Measurements from ENCODE around the gene MINDY2.
"Not testable (repeated sequence)": the region's sequence is repeated elsewhere in the genome, so short reads cannot be mapped to it uniquely, and the experiment has no call there.

Gene MINDY2

GRCh38 chr15:58830556-58830955, 59.5 kb downstream of the MINDY2 start:
- no peak overlapping the region for H3K4me3 ChIP-seq (ENCODE audit: low read depth, low read length)
- no peak overlapping the region for H3K27ac ChIP-seq (ENCODE audit: low read depth, low read length)
- no peaks in the 10 kb centered on the region for H3K79me2 ChIP-seq (ENCODE audit: control insufficient read depth, insufficient read depth, low read length, unreplicated experiment)
- no peaks in the 10 kb centered on the region for H3K27me3 ChIP-seq (ENCODE audit: insufficient read depth, low read length)
- H3K4me1 ChIP-seq (ENCODE audit: control insufficient read depth, insufficient read depth, low read length, unreplicated experiment) = no peaks in the 10 kb centered on the region
- H2AFZ ChIP-seq (ENCODE audit: low read length, unreplicated experiment) = no peak overlapping the region
- H3K36me3 ChIP-seq (ENCODE audit: insufficient read depth, low read length) = no peaks in the 10 kb centered on the region

GRCh38 chr15:58833681-58834426, 62.8 kb downstream of the MINDY2 start:
- not testable (repeated sequence) for H3K4me3 ChIP-seq (ENCODE audit: low read depth, low read length); H3K27me3 ChIP-seq (ENCODE audit: insufficient read depth, low read length); H3K36me3 ChIP-seq (ENCODE audit: insufficient read depth, low read length); H3K79me2 ChIP-seq (ENCODE audit: control insufficient read depth, insufficient read depth, low read length, unreplicated experiment); H3K27ac ChIP-seq (ENCODE audit: low read depth, low read length); H2AFZ ChIP-seq (ENCODE audit: low read length, unreplicated experiment); H3K4me1 ChIP-seq (ENCODE audit: control insufficient read depth, insufficient read depth, low read length, unreplicated experiment)

GRCh38 chr15:58839485-58839884, 68.4 kb downstream of the MINDY2 start:
- Histone ChIP-seq H3K4me3 (ENCODE audit: low read depth, low read length) (no peak overlapping the region), H3K27me3 (ENCODE audit: insufficient read depth, low read length) (no peaks in the 10 kb centered on the region), H3K4me1 (ENCODE audit: control insufficient read depth, insufficient read depth, low read length, unreplicated experiment) (no peaks in the 10 kb centered on the region), H3K79me2 (ENCODE audit: control insufficient read depth, insufficient read depth, low read length, unreplicated experiment) (no peaks in the 10 kb centered on the region), H3K36me3 (ENCODE audit: insufficient read depth, low read length) (no peaks in the 10 kb centered on the region; the same call in 1 of the 2 replicates), H2AFZ (ENCODE audit: low read length, unreplicated experiment) (no peak overlapping the region), H3K27ac (ENCODE audit: low read depth, low read length) (no peak overlapping the region)

- peak overlapping the region; percentile 39; the same call in 1 of the 2 replicates for H3K27ac ChIP-seq (ENCODE audit: low read depth, low read length)
- H3K4me1 ChIP-seq (ENCODE audit: control insufficient read depth, insufficient read depth, low read length, unreplicated experiment) = no peaks in the 10 kb centered on the region
- H3K4me3 ChIP-seq (ENCODE audit: low read depth, low read length) = no peak overlapping the region
- H3K79me2 ChIP-seq (ENCODE audit: control insufficient read depth, insufficient read depth, low read length, unreplicated experiment) = no peaks in the 10 kb centered on the region
- H3K36me3 ChIP-seq (ENCODE audit: insufficient read depth, low read length) = no peaks in the 10 kb centered on the region; the same call in 1 of the 2 replicates
- no peak overlapping the region for H2AFZ ChIP-seq (ENCODE audit: low read length, unreplicated experiment)
- no peaks in the 10 kb centered on the region for H3K27me3 ChIP-seq (ENCODE audit: insufficient read depth, low read length)
These were observed 68.9 kb downstream of the MINDY2 start for GRCh38 chr15:58840048-58840447.

GRCh38 chr15:58842713-58843396, 71.8 kb downstream of the MINDY2 start:
- Histone ChIP-seq H3K4me1 (ENCODE audit: control insufficient read depth, insufficient read depth, low read length, unreplicated experiment) (no peaks in the 10 kb centered on the region), H3K27ac (ENCODE audit: low read depth, low read length) (no peak overlapping the region), H3K36me3 (ENCODE audit: insufficient read depth, low read length) (peaks cover 5% of the 10 kb centered on the region; the same call in 1 of the 2 replicates), H3K4me3 (ENCODE audit: low read depth, low read length) (no peak overlapping the region), H2AFZ (ENCODE audit: low read length, unreplicated experiment) (no peak overlapping the region), H3K27me3 (ENCODE audit: insufficient read depth, low read length) (no peaks in the 10 kb centered on the region), H3K79me2 (ENCODE audit: control insufficient read depth, insufficient read depth, low read length, unreplicated experiment) (no peaks in the 10 kb centered on the region)

- not testable (repeated sequence) for H3K36me3 ChIP-seq (ENCODE audit: insufficient read depth, low read length); H3K79me2 ChIP-seq (ENCODE audit: control insufficient read depth, insufficient read depth, low read length, unreplicated experiment); H3K4me3 ChIP-seq (ENCODE audit: low read depth, low read length); H3K4me1 ChIP-seq (ENCODE audit: control insufficient read depth, insufficient read depth, low read length, unreplicated experiment); H3K27ac ChIP-seq (ENCODE audit: low read depth, low read length); H3K27me3 ChIP-seq (ENCODE audit: insufficient read depth, low read length); H2AFZ ChIP-seq (ENCODE audit: low read length, unreplicated experiment)
These were observed 80.1 kb downstream of the MINDY2 start for GRCh38 chr15:58851205-58851604.

- Histone ChIP-seq H3K27ac (ENCODE audit: low read depth, low read length) (no peak overlapping the region), H3K4me3 (ENCODE audit: low read depth, low read length) (no peak overlapping the region), H3K79me2 (ENCODE audit: control insufficient read depth, insufficient read depth, low read length, unreplicated experiment) (no peaks in the 10 kb centered on the region), H3K4me1 (ENCODE audit: control insufficient read depth, insufficient read depth, low read length, unreplicated experiment) (no peaks in the 10 kb centered on the region), H3K27me3 (ENCODE audit: insufficient read depth, low read length) (no peaks in the 10 kb centered on the region), H3K36me3 (ENCODE audit: insufficient read depth, low read length) (peaks cover 4% of the 10 kb centered on the region; the same call in 1 of the 2 replicates), H2AFZ (ENCODE audit: low read length, unreplicated experiment) (no peak overlapping the region)
These were observed 81.2 kb downstream of the MINDY2 start for GRCh38 chr15:58852347-58852746.

- Histone ChIP-seq H3K36me3 (ENCODE audit: insufficient read depth, low read length) (no peaks in the 10 kb centered on the region; the same call in none of the 2 replicates), H3K27me3 (ENCODE audit: insufficient read depth, low read length) (no peaks in the 10 kb centered on the region), H3K4me3 (ENCODE audit: low read depth, low read length) (no peak overlapping the region), H3K27ac (ENCODE audit: low read depth, low read length) (no peak overlapping the region), H3K4me1 (ENCODE audit: control insufficient read depth, insufficient read depth, low read length, unreplicated experiment) (no peaks in the 10 kb centered on the region), H3K79me2 (ENCODE audit: control insufficient read depth, insufficient read depth, low read length, unreplicated experiment) (no peaks in the 10 kb centered on the region), H2AFZ (ENCODE audit: low read length, unreplicated experiment) (no peak overlapping the region)
These were observed 83.5 kb downstream of the MINDY2 start for GRCh38 chr15:58854593-58854992.

- no peak overlapping the region for H2AFZ ChIP-seq (ENCODE audit: low read length, unreplicated experiment)
These were observed 85.0 kb downstream of the MINDY2 start for GRCh38 chr15:58856086-58856485.

GRCh38 chr15:58856621-58857020, 85.5 kb downstream of the MINDY2 start:
- H2AFZ ChIP-seq (ENCODE audit: low read length, unreplicated experiment); H3K27ac ChIP-seq (ENCODE audit: low read depth, low read length); H3K36me3 ChIP-seq (ENCODE audit: insufficient read depth, low read length); H3K4me3 ChIP-seq (ENCODE audit: low read depth, low read length); H3K79me2 ChIP-seq (ENCODE audit: control insufficient read depth, insufficient read depth, low read length, unreplicated experiment); H3K27me3 ChIP-seq (ENCODE audit: insufficient read depth, low read length); H3K4me1 ChIP-seq (ENCODE audit: control insufficient read depth, insufficient read depth, low read length, unreplicated experiment): not testable (repeated sequence)

More at GRCh38 chr15:58856086-58856485, 85.0 kb downstream of the MINDY2 start:
- H3K36me3 ChIP-seq (ENCODE audit: insufficient read depth, low read length) = no peaks in the 10 kb centered on the region; the same call in none of the 2 replicates
- no peaks in the 10 kb centered on the region for H3K79me2 ChIP-seq (ENCODE audit: control insufficient read depth, insufficient read depth, low read length, unreplicated experiment)
- no peak overlapping the region for H3K27ac ChIP-seq (ENCODE audit: low read depth, low read length)
- H3K4me1 ChIP-seq (ENCODE audit: control insufficient read depth, insufficient read depth, low read length, unreplicated experiment) = no peaks in the 10 kb centered on the region
- no peaks in the 10 kb centered on the region for H3K27me3 ChIP-seq (ENCODE audit: insufficient read depth, low read length)
- H3K4me3 ChIP-seq (ENCODE audit: low read depth, low read length) = no peak overlapping the region

- H3K36me3 ChIP-seq (ENCODE audit: insufficient read depth, low read length) = no peaks in the 10 kb centered on the region; the same call in 1 of the 2 replicates
- peaks cover 3% of the 10 kb centered on the region for H3K4me1 ChIP-seq (ENCODE audit: control insufficient read depth, insufficient read depth, low read length, unreplicated experiment)
- no peak overlapping the region for H2AFZ ChIP-seq (ENCODE audit: low read length, unreplicated experiment)
- H3K79me2 ChIP-seq (ENCODE audit: control insufficient read depth, insufficient read depth, low read length, unreplicated experiment) = no peaks in the 10 kb centered on the region
- no peaks in the 10 kb centered on the region for H3K27me3 ChIP-seq (ENCODE audit: insufficient read depth, low read length)
- H3K4me3 ChIP-seq (ENCODE audit: low read depth, low read length) = no peak overlapping the region
- no peak overlapping the region for H3K27ac ChIP-seq (ENCODE audit: low read depth, low read length)
These were observed 91.2 kb downstream of the MINDY2 start for GRCh38 chr15:58862326-58862725.
